Midbrain (tissue), 1 donor: ENCODE data around the gene ACSL1.

Experiments
- DNase-seq: peaks from one replicate; lab custom pipeline; 2025; lab: John Stamatoyannopoulos, UW

Gene ACSL1

GRCh38 chr4:184719407-184719806, 106.4 kb downstream of the ACSL1 start:
- DNase-seq = no peak

DNA sequence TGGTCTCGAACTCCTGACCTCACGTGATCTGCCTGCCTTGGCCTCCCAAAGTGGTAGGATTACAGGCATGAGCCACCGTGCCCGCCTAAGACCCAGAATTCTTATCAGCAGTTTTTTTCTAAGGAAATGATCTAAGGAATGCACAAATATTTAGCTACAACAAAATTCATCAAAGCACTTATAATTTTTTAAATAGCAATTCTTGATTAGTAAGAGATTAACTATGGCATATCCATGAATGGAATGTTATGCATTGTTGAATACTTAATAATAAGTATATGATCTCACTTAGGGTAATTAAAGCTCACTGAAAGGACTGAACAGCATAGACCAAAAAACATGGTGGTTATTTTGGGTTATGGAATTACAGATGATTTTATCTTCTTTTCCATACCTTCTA, 110.2 kb downstream of the ACSL1 start:
- DNase-seq = no peak

DNA sequence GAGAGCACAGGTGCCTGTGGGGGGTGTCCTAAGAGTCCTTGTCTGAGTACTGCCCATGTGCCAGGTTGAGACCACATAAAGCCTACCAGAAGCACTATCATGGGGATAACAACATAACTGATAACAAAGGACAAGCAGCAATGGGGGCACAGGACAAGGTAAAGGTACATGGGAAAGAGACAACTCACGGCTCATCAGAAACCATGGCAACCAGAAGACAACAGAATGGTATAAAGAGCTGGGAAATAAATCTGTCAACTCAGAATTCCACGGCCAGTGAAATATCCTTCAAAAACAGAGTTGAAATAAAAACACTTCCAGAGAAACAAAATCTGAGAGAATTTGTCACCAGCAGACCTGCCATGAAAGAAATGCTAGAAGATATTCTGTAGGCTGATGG, 111.9 kb downstream of the ACSL1 start:
- no peak for DNase-seq

DNA sequence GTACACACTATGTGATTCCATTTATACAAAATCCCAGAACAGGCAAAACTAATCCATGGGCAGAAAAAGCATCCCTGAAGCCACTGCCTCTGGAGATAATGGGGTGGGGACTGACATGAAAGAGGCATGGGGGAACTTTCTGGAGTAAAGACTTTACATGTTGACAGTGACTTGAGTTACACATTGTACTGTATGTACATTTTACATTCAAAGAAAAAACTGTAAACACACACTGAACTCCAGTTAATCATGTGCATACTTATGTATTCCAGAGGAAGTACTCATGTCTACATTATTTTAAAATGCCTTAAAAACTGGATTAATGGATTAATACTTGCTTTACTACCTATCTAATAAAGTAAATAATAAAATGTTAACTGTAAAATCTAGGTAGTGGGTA, 113.4 kb downstream of the ACSL1 start:
- no peak for DNase-seq

- DNase-seq = no peak
Observed at GRCh38 chr4:184706453-184706852, 119.3 kb downstream of the ACSL1 start.

- DNase-seq = no peak
Observed at GRCh38 chr4:184705692-184706091, 120.1 kb downstream of the ACSL1 start.
